Posterior vena cava (tissue), 2 donors: ENCODE results near the gene RASSF4. TPM values are rescaled to one million over a fixed set of nuclear protein-coding genes. Genes with fewer than 3 reads are reported as not detected.
"Not testable (repeated sequence)": the region's sequence is repeated elsewhere in the genome, so short reads cannot be mapped to it uniquely, and the experiment has no call there.

ENCODE experiments used
- DNase-seq: peaks from one replicate; pipeline ENCODE4 v3.0.0-alpha.2; 2020; ENCODE audit warnings: low spot score
- intact Hi-C, 2 donors: fragments of 100-400 bp; cut with DNase I; formaldehyde crosslinking; loops; one replicate each; pipeline versions ENCODE4 v1.14.1 to v1.14.2; 2022 to 2023
- total RNA-seq, 2 donors: library from RNA; stranded (reverse); fragmentation: NEBNext Ultra II Directional; extraction: Animal tissue kit (Norgen Biotek cat#: 25700); gene quantifications; one replicate each; pipeline ENCODE4 v1.2.1, GENCODE V29; 2021
- donor health status: DM: yes; HTN: yes; CAD: no.
- donor health status: DM: yes; HTN: yes; CAD: no.

Gene RASSF4
- total RNA-seq, 2 donors from 2014 or later: 15.5 to 37.9 TPM

GRCh38 chr10:45008524-45009161 is 49.0 kb downstream of the RASSF4 start:
- no peak for DNase-seq
- intact Hi-C loops: no loop called here

GRCh38 chr10:45014557-45014956 is 55.0 kb downstream of the RASSF4 start:
- DNase-seq, intact Hi-C loops: not testable (repeated sequence)

- DNase-seq: no peak
- intact Hi-C loops: no loop called here
Observed at GRCh38 chr10:45015590-45015989, 56.0 kb downstream of the RASSF4 start.

- intact Hi-C loops: no loop called here
- no peak for DNase-seq
Observed at GRCh38 chr10:45023426-45023825, 63.8 kb downstream of the RASSF4 start.

GRCh38 chr10:45034301-45034700 is 74.7 kb downstream of the RASSF4 start:
- intact Hi-C loops: no loop called here
- DNase-seq: no peak

GRCh38 chr10:45035673-45036072 is 76.1 kb downstream of the RASSF4 start:
- DNase-seq: no peak
- intact Hi-C loops: no loop called here

- intact Hi-C loops: no loop called here
- no peak for DNase-seq
Observed at GRCh38 chr10:45040921-45041542, 81.4 kb downstream of the RASSF4 start.

- intact Hi-C loops: no loop called here
- DNase-seq: no peak
Observed at GRCh38 chr10:45044290-45044689, 84.7 kb downstream of the RASSF4 start.

Other genes starting within 250 kb of the RASSF4 start
- gene TMEM72, start 48.5 kb upstream of the RASSF4 start, total RNA-seq: not detected
- 100 to 1,000 TPM in 1 of 2 donors, 10 to 100 TPM in 1; 58.8 to 105 TPM for gene DEPP1, start 19.0 kb downstream of the RASSF4 start, total RNA-seq
- 10 to 100 TPM; 17.4 to 19.7 TPM for gene ZNF22, start 41.1 kb downstream of the RASSF4 start, total RNA-seq